GM12873 (cell line): ENCODE data around the gene ST3GAL5.

ENCODE experiments used
- CTCF ChIP-seq: IDR thresholded peaks from 2 replicates; pipeline ENCODE4 v1.5.1; 2012; ENCODE audit warnings: low read depth, mild to moderate bottlenecking, moderate library complexity, low read length, control low read depth; ENCODE audit not compliant: insufficient read depth; ENCODE audit errors: missing control alignments

The ST3GAL5 gene

GRCh38 chr2:85807756-85808155, 81.0 kb downstream of the ST3GAL5 start:
- no peak for TF ChIP-seq CTCF

- TF ChIP-seq CTCF = no peak
Measured at GRCh38 chr2:85806358-85807118, 82.3 kb downstream of the ST3GAL5 start.

- peak; percentile 58 for TF ChIP-seq CTCF
Measured at GRCh38 chr2:85804583-85804982, 84.2 kb downstream of the ST3GAL5 start.

- TF ChIP-seq CTCF = no peak
Measured at GRCh38 chr2:85803704-85804425, 84.9 kb downstream of the ST3GAL5 start.

- TF ChIP-seq CTCF = no peak
Measured at GRCh38 chr2:85802354-85803103, 86.3 kb downstream of the ST3GAL5 start.

- TF ChIP-seq CTCF = no peak
Measured at GRCh38 chr2:85801871-85802270, 86.9 kb downstream of the ST3GAL5 start.

- TF ChIP-seq CTCF = no peak
Measured at GRCh38 chr2:85800586-85800985, 88.2 kb downstream of the ST3GAL5 start.
